Measurements from ENCODE around the gene RBMS2.
"Not testable (repeated sequence)": the region's sequence is repeated elsewhere in the genome, so short reads cannot be mapped to it uniquely, and the experiment has no call there.

RBMS2 gene

DNA sequence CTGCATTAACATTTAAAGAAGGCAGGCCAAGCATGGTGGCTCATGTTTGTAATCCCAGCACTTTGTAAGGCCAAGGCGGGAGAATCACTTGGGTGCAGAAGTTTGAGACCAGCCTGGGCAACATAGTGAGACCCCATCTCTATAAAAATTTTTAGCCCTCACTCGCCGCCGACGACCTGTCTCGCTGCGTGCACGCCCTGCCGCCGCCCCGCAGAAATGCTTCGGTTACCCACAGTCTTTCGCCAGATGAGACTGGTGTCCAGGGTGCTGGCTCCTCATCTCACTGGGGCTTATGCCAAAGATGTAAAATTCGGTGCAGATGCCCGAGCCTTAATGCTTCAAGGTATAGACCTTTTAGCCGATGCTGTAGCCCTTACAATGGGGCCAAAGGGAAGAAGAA is 10.8 kb upstream of the RBMS2 start:
- DNase-seq, result no peak
- intact Hi-C loops (cut with DNase I), result no loop called here

DNA sequence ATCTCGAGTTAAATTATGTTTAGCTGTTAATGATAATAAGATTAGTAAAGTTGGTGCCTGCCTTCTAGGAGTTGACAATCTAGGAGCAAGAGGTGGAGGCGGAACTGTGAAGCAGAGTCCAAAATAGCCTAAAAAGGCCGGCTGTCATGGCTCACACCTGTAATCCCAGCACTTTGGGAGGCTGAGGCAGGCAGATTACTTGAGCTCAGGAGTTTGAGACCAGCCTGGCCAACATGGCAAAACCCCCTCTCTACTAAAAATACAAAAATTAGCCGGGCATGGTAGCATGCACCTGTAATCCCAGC is 7.7 kb upstream of the RBMS2 start:
- intact Hi-C loops (cut with DNase I); DNase-seq: not testable (repeated sequence)

DNA sequence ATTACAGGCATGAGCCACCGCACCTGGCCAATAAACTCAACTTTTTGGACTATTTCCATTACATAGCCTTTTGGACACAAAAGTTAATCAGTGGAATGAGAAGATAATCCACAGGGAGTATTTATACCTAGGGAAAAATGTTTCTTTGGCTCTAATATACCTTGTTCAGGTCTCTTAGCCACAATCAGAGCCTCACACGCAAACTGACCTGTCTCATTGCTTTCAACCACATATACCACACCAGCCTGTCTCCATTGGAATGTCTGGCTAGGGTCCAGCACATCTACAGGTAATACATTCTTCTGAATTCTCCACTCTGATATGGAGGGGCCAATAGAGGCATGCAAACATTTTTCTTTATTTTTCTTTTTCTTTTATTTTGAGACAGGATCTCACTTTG is 3.8 kb upstream of the RBMS2 start:
- DNase-seq, result no peak
- intact Hi-C loops (cut with DNase I), result no loop called here

DNA sequence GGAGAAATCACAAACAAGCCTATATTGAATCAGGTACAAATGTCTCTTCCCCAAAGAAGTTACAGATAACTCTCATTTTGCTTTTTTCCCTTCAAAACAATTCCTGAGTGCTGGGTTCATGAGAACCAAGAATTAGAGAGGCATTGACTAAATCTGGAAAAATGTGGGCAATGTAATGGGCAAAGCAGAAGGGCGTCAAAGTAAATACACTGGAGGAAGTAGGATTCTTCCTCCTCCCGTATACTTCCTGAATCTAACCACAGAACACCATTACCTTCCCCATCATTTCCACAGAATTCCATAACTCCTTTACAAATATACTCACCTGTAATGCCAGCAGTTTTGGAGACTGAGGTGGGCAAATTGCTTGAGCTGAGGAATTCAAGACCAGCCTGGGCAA is 3.0 kb upstream of the RBMS2 start:
- no peak for DNase-seq
- intact Hi-C loops (cut with DNase I), result no loop called here

DNA sequence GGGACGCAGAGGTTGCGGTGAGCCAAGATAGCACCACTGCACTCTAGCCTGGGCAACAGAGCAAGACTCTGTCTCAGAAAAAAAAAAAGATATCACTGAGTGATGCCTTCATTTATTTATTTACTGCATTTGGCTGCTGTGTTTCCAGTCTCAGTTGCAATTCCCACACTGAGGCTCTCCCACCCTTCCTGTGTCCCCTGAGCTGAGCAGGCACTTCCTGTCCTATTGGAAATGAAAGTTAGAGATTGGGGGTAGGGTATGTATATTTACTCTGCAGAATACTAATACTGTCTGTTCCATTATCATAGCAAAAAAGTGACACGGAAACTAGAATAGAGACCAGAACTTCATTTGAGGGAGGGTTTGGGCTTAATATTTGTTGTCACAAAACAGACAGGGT is 1.6 kb upstream of the RBMS2 start:
- DNase-seq, result no peak
- intact Hi-C loops (cut with DNase I), result no loop called here

DNA sequence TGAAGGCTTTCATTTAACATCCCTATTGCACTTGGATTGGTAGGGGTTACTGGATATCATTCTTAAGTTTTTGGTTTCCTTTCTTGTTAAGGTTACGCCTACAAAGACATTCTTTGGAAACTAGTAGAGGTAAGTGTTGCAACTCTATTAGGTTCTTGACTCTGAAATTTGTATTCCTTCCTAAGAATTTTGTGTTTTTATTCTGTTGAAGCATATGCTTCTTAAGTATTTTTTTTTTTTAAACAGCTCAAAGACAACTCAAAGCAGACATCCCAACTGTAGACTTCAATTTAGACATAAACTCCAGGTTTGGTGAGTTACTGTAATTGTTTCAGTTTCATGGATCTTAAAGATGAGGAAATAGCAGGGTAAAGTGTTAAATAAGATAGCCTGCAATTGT is 1.1 kb upstream of the RBMS2 start:
- no peak for DNase-seq
- intact Hi-C loops (cut with DNase I), result no loop called here

DNA sequence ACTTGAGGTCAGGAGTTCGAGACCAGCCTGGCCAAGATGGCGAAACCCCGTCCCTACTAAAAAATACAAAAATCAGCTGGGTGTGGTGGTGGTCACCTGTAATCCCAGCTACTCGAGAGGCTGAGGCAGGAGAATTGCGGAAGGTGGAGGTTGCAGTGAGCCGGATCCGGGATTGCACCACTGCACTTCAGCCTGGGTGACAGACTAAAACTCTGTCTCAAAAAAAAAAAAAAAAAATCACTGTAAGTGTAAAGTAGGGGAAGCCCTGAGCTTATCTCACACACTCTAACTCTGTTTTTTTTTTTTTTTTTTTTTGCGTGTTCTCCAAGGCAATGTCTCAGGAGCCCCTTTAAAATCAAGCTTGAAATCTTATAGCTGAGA is 421 bp upstream of the RBMS2 start:
- no peak for DNase-seq
- intact Hi-C loops (cut with DNase I), result no loop called here

DNA sequence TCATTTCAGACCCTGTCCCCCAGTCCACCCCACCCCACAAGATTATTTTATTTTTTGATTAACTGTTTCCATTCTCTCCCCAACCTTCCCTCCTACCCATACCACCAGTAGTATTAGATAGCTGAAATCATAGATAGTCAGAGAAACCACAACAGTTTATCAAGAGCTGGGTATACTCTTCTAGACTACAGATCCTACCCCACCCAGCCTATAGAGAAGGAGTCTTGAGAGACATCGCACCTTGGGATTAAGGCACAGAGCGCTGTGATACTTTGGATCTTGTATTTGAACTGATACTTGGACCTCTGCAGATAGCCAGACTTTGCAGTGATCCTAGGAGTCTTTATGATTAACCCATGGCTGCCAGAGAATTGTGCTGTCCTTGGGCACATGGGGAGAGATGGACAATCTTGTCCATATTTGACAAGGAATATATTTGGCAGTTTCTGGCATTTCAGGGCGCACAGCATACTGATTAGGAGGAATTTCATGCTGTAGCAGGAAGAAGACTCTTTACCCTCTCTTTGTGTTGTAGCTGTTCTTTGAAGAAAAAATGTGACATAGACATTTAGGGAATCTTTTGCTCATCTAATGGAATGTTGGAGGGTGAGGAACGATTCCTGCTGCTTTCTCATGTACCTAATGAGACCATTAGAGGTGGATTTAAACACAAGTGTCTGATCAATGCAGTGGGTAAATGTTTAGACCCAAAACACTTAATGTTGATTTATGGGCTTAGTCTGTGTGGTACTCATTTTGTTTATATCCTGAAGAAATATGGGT is 982 bp downstream of the RBMS2 start:
- DNase-seq, result no peak

DNA sequence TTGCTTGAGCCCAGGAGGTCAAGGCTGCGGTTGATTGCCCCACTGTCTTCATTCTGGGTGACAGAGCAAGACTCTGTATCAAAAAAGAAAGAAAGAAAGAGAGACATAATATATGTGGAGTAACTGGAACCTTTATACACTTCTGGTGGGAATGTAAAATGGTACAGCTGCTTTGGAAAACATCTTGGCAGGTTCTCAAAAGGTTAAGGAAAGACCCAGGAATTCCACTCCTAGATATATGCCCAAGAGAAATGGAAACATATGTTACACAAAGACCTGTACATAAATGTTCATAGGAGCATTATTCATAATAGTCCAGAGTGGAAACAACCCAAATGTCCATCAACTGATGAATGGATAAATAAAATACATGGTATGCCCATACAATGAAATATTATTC is 7.2 kb downstream of the RBMS2 start:
- intact Hi-C loops (cut with DNase I), result no loop called here
- no peak for DNase-seq

More for the DNA sequence above, 982 bp downstream of the RBMS2 start:
- intact Hi-C loops (cut with DNase I), result no loop called here

DNA sequence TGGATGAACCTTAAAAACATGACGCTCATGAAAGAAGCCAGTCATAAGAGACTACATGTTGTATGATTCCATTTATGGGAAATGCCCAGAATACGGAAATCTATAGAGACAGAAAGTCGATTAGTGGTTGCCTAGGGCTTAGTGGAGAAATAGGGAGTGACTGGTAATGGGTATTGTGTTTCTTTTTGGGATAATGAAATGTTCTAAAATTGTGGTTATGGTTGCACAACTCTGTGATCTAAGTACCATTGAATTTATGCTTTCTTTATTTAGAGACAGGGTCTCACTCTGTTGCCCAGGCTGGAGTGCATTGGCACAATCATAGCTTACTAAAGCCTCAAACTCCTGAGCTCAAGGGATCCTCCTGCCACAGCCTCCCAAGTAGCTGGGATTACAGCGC is 8.0 kb downstream of the RBMS2 start:
- intact Hi-C loops (cut with DNase I), result no loop called here

DNA sequence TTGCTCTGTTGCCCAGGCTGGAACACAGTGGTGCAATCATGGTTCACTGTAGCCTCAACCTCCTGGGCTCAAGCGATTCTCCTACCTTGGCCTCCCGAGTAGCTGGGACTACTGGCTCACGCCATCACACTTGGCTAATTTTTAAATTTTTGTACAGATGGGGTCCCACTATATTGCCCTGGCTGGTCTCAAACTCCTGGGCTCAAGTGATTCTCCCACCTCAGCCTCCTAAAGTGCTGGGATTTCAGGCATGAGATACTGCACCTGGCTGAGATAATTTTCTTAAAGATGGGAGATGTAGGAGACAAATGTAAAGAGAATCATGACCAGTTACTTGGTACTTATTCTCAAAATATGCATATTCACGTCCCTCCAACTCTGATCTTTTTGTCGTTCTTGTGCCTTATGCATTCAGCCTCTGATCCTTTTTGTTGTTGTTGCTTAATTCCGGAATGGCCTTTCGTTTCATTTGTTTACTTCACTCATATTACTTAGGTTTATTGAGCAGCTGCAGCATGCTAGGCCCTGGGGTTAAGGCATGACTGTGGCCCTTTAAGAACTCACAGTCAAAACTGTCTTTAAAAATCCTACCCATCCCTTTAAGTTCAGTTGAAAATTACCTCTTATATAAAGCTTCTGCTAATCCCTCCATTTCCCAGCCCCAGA is 8.9 kb downstream of the RBMS2 start:
- no peak for DNase-seq
- intact Hi-C loops (cut with DNase I), result no loop called here

More for the DNA sequence above, 8.0 kb downstream of the RBMS2 start:
- DNase-seq, result no peak

DNA sequence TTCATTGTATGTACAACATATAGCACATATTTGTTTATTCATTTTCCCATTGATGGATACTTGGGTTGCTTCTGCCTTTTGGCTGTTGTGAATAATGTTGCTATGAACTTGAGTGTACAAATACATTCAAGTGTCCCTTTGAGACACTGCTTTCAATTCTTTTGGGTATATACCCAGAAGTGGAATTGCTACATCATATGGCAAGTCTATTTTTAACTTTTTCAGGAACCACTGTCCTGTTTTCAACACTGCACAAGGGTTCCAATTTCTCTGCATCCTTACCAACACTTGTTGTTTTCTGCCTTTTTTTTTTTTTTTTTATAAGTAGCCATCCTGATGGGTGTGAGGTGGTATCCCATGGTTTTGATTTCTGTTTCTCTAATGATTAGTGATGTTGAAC is 15.9 kb downstream of the RBMS2 start:
- intact Hi-C loops (cut with DNase I), result no loop called here

DNA sequence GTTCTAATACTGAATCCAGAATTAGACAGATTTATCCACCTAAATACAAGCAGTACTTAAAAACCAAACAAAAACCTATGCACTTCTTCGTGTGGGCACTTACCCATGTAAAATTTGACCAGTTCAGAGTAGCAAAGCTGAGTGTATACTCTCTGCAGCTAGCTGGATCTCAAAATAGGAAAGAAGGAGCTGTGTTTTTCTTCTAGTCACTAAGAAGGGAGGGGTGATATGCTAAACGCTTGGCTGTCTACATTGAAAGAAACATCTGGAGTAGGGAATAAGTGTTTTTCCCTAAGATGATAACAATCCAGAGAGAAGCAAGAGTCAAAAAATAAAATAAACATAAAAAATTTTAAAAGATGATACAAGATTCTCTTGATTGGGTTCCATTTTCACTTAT is 20.0 kb downstream of the RBMS2 start:
- intact Hi-C loops (cut with DNase I), result no loop called here
- DNase-seq, result no peak

More for the DNA sequence above, 15.9 kb downstream of the RBMS2 start:
- no peak for DNase-seq

DNA sequence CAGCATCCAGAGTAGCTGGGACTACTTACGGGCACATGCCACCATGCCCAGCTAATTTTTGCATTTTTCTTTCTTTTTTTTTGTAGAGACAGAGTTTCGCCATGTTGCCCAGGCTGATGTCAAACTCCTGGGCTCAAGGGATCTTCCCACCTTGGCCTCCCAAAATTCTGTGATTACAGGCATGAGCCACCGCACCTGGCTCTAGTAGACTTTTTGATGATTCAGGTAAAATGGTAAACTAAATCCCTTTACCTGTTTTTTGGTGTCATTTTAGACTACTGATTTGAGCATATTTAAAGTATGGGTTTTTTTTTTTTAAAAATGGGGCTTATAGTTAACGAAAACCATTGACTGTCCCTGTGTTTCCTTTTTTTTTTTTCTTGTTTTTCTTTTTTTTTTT is 20.5 kb downstream of the RBMS2 start:
- no peak for DNase-seq
- intact Hi-C loops (cut with DNase I), result no loop called here

DNA sequence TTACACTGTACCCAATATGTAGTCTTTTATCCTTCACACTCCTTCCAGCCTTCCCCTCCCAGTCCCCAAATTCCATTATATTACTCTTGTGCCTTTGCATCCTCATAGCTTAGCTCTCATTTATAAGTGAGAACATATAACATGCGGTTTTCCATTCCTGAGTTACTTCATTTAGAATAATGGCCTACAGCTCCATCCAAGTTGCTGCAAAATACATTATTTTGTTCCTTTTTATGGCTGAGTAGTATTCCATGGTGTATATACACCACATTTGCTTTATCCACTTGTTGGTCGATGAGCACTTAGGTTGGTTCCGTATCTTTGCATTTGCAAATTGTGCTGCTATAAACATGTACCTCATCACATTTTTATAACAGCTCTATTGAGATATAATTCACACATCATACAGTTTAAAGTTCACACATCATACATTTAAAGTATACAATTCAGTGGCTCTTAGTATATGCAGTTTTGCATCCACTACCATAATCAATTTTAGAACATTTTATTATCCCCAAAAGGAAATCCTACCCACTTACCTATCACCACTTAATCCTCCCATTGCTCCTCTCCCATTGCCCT is 23.5 kb downstream of the RBMS2 start:
- intact Hi-C loops (cut with DNase I), result no loop called here
- DNase-seq, result no peak

DNA sequence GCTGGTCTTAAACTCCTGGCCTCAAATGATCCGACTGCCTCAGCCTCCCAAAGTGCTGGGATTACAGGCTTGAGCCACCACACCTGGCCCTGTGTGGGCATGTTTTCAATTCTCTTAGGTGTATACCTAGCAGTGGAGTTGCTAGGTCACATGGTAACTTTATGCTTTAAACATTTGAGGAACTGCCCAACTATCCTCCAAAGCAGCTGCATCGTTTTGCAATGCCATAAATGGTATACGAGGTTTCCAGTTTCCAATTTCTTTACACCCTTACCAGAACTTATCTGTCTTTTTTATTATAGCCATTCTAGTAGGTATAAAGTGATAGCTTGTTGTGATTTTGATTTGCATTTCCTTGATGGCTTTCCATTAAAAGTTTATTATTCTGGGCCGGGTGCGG is 25.1 kb downstream of the RBMS2 start:
- intact Hi-C loops (cut with DNase I), result no loop called here

DNA sequence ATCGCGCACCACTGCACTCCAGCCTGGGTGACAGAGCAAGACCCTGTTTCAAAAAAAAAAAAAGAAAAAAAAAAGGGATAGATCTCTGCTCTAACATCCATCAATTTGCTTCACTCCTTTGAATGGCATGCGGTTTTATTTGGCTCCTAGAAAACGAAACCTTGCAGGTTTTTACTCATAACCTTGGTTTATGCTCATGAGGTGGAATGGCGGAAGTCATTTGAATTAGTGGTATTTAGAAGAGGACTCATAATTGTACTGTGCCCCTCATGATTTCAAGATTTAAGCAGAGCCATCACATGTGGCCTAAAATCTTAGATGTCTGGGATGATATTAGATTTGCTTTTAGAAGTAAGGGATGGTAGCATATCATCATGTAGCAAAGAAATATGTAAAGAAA is 29.4 kb downstream of the RBMS2 start:
- intact Hi-C loops (cut with DNase I), result no loop called here

More for the DNA sequence above, 25.1 kb downstream of the RBMS2 start:
- no peak for DNase-seq

DNA sequence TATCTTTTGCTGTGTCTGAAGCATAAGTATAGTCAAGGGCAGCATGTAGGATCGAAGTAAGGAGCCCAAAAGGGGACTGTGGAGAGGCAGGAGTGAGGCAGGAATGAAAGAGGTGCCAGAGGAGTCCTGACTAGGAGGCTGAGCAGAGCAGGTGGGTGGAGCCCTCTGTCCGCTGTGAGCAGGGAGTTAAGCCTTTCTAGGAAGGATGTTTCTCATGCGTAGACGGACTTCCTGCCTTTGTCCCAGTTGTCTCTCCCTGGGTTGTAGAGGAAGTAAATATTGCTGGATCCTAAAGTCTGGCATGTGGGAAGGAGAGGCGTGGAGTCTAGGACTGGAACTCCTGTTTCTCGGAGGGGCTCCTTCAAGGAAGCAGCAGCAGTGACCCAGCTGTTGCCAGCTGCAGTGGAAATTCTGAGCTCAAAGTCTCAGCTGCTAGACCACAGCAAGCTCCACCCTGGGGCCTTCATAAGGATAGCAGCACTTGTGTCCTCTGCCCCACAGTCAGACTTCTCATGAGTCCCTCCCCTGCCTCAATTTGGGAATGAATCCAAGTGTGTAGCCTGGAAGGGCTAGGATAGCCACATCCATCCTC is 44.0 kb downstream of the RBMS2 start:
- intact Hi-C loops (cut with DNase I), result no loop called here
- no peak for DNase-seq

More for the DNA sequence above, 29.4 kb downstream of the RBMS2 start:
- DNase-seq, result no peak

DNA sequence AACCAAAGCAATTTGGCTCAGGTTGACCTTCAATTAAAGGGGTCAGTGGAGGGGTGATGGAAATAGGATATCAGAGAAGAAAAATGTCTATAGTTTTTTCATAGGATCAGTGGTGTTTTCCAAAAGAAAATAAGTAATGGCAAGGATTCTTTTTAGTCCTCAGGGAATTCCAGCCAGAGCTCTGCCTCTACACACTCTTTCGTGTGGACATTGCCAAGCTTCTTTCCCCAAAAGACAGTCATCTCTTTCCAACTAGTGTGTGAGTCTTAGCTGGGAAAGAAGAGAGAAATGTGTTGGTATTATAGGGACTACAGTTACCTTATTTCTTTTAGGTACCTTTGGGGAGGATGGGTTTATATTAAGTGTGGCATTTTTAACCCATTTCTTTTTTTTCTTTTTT is 46.5 kb downstream of the RBMS2 start:
- no peak for DNase-seq

DNA sequence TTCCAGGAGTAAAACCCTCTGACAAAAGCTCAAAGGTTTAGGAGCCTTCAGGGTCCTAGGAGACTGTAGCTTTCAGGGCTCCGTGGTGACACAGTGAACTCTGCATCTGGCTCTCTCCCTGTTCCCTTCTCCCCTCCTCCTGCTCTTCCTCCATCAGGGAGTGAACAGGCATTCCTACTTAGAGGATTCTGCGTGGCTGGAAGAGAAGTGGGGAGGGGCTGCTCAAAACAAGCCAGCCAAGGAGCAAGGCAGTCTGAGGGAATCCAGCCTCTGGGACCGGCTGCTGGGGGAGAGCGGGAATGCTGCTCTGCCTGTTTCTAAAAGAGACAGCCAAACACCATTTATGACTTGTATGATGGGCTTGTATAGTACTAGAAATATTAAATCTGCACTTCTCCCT is 49.5 kb downstream of the RBMS2 start:
- no peak for DNase-seq

More for the DNA sequence above, 46.5 kb downstream of the RBMS2 start:
- intact Hi-C loops (cut with DNase I), result no loop called here

DNA sequence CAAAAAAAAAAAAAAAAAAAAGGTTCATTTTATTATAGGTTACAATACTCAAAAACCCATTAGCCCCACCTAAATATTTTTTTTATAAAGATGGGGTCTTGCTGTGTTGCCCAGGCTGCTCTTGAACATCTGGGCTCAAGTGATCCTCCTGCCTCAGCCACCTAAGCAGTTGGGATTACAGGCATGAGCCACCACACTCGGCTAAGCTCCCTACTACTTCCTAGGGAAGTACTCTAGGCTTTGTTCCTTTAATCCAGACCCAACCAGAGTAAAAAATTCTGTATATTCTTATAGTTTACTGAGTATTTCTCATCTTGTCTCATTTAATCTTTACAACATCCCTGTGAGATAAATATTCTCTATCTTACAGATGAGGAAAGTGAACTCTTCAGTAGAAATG is 50.7 kb downstream of the RBMS2 start:
- DNase-seq, result no peak
- intact Hi-C loops (cut with DNase I), result loop anchor here (5.0 kb wide), 1 partner anchor 60 kb away; the partner anchor contains the start of gene BAZ2A

More for the DNA sequence above, 49.5 kb downstream of the RBMS2 start:
- intact Hi-C loops (cut with DNase I), result loop anchor here (5.0 kb wide), 1 partner anchor 61 kb away; the partner anchor contains the start of gene BAZ2A
